SK-N-DZ (cell line): ENCODE measurements around the gene MYLK2.

Experiments
- DNase-seq: peaks from one replicate; pipeline ENCODE4 v3.0.0-alpha.2; 2015; ENCODE audit warnings: low spot score

MYLK2 gene

DNA sequence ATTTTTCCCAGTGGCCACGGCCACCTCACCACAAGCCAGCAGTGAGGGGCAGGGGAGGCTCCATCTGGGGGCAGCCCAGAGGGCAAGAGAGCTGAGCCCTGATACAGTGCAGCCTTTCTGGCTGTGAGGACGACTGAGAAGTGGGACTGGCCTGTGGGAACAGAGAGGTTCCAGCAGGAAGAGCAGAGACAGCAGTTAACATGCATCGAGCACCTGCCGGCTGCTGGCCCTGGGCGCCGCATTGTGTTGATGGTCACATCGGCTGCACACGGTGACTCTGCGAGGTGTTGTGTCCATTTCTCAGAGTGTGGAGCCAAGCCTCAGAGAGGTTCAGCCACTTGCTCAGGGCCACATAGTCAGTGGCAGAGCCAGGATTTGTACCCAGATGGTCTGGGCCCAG lies 16.4 kb downstream of the MYLK2 start:
- no peak for DNase-seq

GRCh38 chr20:31835977-31836852 lies 17.1 kb downstream of the MYLK2 start:
- DNase-seq = no peak

DNA sequence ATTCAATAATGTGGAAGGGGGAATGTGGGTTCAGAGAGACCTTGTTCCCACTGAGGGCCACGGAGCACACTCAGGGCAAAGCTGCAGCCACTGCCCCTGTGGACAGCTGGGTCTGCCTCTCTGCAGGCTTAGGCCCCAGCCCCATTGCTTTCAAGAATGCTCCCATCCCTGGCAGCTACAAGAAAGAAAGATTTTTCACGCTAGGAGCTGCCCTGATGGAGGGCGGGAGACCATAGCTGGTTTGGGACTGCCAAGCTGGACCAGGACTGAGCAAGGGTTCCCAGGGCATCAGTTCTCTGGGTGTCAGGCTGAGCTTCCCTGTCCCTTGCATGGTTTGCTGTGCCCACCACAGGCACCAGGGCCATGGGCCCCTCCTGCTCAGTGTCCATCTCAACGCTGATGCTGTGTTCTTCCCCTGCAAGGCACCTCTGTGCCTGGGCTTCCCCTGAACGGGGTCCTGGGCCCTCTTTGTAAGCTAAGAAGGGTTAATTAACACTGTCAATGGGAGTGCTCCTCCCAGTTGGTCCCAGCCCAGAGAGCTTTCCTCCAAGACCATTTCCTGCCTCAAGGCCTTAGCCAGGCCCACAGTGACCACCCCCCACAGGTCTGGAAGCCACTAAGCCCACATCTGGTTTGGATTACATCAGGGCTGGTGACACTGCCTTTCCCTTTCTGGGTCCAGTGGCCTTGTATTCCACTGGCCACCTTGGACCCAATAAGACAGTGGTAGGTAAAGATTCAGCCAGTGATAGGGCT lies 17.9 kb downstream of the MYLK2 start:
- DNase-seq = peak; percentile 52

GRCh38 chr20:31837896-31838397 lies 18.8 kb downstream of the MYLK2 start:
- no peak for DNase-seq

GRCh38 chr20:31838646-31839292 lies 19.6 kb downstream of the MYLK2 start:
- DNase-seq = no peak

GRCh38 chr20:31839782-31840487 lies 20.8 kb downstream of the MYLK2 start:
- DNase-seq = no peak

- no peak for DNase-seq
Measured at GRCh38 chr20:31840906-31841816, 22.0 kb downstream of the MYLK2 start.

DNA sequence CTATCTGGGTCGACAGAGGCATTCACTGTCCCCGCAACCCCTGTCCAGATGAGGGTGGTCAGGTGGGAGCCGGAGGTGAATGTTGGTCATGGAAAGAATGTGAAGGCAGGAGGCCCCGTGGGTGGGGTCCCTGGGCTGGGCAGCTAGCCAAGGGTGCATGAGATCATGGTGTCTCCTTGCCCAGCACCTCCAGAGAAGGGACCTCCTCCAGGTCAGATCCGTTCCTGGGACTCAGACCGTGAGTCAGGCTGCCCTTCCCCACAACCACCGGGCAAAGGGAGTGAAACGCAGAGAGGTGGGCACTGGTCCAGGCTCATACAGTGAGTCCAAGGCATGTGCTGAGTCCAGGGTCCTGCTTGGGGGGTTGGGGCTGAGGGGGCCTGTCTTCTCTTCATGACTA lies 22.8 kb downstream of the MYLK2 start:
- DNase-seq = no peak

- DNase-seq = peak; percentile 37
Measured at GRCh38 chr20:31842471-31843157, 23.5 kb downstream of the MYLK2 start.

DNA sequence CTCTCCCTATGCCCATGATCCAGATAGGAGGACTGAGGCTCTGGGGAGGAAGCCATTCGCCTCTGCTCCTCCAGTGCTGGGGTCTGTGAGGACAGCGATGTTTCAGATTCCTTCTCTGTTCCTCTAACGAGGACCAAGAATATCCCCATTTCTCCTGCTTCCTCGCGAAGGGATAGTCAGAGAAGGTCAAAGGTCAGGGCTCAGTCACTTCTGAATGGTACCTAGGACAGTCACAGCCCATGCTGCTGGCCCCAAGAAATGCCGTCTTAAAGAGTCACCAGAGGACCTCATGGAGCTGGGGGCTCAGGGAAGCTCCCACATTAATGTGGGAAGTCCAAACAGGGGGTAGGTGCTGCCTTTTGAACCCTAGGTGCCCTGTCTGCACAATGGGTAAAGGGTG lies 24.1 kb downstream of the MYLK2 start:
- DNase-seq = no peak

- DNase-seq = no peak
Measured at GRCh38 chr20:31843881-31844280, 24.7 kb downstream of the MYLK2 start.

DNA sequence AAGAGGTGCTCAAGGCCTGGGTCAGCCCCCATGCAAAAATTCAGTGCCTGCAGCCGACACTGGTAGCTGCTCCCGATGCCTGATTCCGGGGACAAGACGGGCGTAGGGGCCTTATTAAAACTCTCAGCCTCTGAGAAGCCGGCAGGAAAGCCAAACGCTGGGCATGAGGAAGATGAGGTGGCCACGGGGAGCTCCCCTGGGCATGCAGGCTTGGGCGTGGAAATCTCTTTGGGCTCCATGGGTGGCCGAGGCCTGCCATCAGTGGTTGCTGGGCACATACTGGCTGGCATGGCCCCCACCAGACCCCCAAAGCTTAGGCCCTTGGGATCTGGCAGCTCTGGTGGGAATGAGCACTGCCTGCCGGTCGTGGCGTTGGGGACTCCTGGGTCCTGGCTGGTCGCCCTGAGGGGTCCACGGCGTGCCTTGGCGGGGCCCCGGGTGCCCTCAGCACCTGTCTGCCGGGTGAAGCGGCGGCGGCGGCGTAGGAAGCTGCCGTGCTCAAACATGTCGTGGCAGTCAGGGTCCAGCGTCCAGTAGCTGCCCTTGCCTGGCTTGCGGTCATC lies 25.7 kb downstream of the MYLK2 start:
- no peak for DNase-seq

GRCh38 chr20:31845300-31845863 lies 26.2 kb downstream of the MYLK2 start, which contains the start of gene FOXS1:
Gene FOXS1 (minus strand): TSS chr20:31845604. CDS start chr20:31845542, 62 bp downstream.
- peak; percentile 37 for DNase-seq

DNA sequence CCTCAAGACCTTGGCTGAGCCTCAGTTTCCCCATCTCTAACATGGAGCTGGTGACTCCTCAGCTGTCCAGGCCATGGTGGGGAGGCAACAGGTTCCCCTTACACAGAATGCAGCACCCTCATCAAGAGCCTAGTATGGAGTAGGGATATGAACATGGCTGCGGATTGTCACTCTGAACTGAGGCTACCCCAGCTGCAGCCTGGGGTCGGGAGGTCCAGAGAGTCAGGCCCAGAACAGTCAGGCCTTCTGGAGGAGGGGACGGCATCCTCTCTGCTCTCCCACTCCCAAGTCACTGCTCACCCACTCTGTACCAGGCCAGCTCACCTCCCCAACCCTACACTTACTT lies 27.6 kb downstream of the MYLK2 start:
- DNase-seq = no peak

DNA sequence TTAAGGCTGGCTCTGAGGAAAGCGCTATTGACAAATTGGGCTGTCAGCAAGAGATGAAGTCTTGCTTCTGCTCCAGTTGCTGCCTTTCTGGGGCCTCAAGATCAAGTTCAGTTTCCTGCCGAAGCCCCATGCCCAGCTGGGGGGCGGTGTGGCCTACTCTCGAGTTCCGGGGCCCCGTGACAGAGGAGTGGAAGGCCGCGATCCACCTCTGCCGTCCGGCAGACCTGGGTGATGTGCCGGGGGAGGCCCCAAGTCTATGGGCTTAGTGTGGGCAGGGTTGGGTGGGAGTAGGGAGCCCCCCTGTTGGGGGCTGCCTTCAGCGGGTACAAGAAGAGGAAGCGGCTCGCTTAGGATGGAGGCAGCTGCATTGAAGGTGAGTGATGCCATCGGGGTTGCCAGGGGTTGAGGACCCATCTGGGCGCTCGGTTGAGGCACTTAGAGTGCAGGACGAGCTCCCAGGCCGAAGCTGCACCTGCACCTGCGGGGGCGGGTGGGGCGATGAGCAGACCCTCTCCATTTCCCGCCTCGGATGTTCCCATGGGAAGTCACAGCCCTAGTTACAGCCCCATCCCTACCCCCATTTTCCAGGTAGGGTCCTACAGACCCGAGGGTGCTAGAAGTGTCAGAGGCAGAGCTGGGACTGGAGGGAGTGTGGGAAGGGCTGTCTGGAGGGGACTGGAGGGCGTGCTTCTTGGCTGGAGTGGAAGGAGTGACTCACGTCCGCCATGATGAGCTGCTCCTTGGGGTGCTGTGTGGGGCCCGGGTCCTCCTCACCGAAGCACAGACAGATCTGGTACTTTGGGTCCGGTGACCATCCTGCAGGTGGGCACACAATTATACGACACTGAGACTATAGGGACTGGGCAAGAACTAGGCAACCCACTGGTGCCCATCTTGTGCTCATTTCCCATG lies 29.2 kb downstream of the MYLK2 start:
- no peak for DNase-seq

GRCh38 chr20:31849306-31849930 lies 30.3 kb downstream of the MYLK2 start:
- no peak for DNase-seq

- no peak for DNase-seq
Measured at GRCh38 chr20:31851240-31851955, 32.2 kb downstream of the MYLK2 start.
